GM12873 (cell line): Measurements from ENCODE around the gene SKIC8.

Experiments
- CTCF ChIP-seq: IDR thresholded peaks from 2 replicates; pipeline ENCODE4 v1.5.1; 2012; ENCODE audit warnings: low read depth, mild to moderate bottlenecking, moderate library complexity, low read length, control low read depth; ENCODE audit not compliant: insufficient read depth; ENCODE audit errors: missing control alignments

Gene SKIC8

GRCh38 chr15:78284758-78285157 is 14.7 kb downstream of the SKIC8 start:
- peak; percentile 26 for TF ChIP-seq CTCF

DNA sequence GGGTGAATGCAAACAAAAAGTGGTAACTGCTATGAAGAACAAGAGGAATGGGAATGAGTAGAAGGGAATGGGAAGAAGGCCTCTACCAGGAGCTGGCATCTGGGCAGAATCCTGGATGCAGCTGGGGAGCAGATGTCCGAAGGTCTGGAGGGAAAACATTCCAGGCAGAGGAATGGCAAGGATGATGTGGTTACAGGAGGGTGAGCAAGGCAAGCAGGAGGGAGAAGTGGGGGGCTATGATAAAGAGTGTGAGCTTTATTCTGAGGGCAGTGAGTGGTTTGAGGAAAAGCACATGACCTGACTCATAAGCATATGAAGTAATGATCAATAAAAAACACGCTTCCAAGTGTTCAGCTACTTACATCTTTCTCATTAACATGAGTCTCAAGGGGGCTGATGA is 17.1 kb downstream of the SKIC8 start:
- TF ChIP-seq CTCF, result no peak

DNA sequence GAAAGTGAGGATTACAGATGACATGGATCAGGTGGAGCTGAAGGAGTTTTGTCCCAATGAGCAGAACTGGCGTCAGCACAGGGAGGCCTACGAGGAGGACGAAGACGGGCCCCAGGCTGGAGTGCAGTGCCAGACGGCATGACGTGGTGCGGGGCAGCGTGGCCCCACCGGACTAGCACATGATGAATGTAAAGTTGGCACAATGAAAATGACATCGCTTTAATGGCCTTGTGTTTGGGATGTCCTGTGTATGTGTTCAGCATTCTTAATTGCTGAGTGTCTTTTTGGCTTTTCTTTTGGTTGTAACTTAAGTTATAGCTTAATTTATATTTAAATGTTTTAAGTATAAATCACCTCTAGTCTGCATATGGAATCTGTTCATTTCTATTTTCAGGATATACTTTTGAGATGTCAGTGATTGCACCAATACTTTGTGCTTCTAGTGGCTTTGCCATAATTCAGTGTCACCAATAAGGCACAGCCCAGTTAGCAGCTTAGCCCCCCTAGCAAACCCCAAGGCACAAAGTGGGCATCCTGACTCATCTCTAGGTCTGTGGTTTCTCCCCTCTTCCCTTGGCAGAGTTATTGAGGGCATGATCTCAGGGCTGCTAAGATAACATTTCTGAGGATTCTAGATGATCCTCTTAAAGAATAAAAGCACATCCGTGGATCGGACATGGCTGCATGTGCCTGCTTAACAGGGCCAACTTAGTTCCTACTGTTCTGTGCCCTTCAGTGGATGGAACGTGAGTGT is 18.9 kb downstream of the SKIC8 start:
- TF ChIP-seq CTCF, result no peak

- no peak for TF ChIP-seq CTCF
These were observed 23.1 kb downstream of the SKIC8 start for GRCh38 chr15:78276064-78276943.

DNA sequence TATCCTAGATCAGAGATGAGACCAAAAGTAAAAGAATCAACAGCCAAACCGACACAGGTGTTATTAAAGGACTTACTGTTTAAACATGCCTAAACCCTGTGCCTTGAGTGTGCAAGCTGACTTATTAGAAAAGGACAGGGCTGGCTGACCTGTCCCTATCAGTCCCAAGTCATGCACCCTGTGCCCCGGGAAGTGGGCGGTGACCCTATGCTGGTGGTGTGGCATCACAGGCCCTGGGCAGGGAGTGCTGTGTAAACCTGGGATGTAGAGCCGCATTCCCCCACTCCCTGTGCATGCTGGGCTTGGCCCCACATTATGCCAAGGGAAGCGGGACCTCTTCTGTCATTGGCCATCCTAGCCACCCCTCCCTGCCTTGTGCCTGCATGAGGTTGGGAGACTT is 24.4 kb downstream of the SKIC8 start:
- no peak for TF ChIP-seq CTCF

- TF ChIP-seq CTCF, result no peak
These were observed 26.6 kb downstream of the SKIC8 start for GRCh38 chr15:78272776-78273175.

- no peak for TF ChIP-seq CTCF
These were observed 27.1 kb downstream of the SKIC8 start for GRCh38 chr15:78272316-78272715.
